GM23338 (cell line): ENCODE data around the gene SPRYD4. TPM values are rescaled to one million over a fixed set of nuclear protein-coding genes. Genes with fewer than 3 reads are reported as not detected.

Experiments used
- ATAC-seq: fragments of 200-7000 bp; cut with Tn5 transposase; 3 replicates; pipeline ENCODE4 v1.9.1; 2020
- DNase-seq: peaks from one replicate; pipeline ENCODE4 v3.0.0-alpha.2; 2015; ENCODE audit warnings: low spot score
- H2AFZ ChIP-seq: fragments of 200-600 bp; sonication (generic); 2 replicates; pipeline ENCODE4 v1.8.0; 2016; ENCODE audit warnings: antibody characterized with exemption, mild to moderate bottlenecking, moderate library complexity
- H3F3A ChIP-seq: fragments of 200-600 bp; sonication (generic); replicated peaks from 2 replicates; pipeline ENCODE4 v1.8.0; 2017; ENCODE audit warnings: antibody characterized with exemption, mixed run types, low read depth
- H3K27ac ChIP-seq: fragments of 200-600 bp; sonication (generic); 2 replicates; pipeline ENCODE4 v1.6.1; 2016; ENCODE audit warnings: low read depth
- H3K27me3 ChIP-seq: fragments of 200-600 bp; sonication (generic); 2 replicates; pipeline ENCODE4 v1.8.0; 2016; ENCODE audit warnings: mild to moderate bottlenecking, mixed run types, moderate library complexity; ENCODE audit not compliant: insufficient read depth
- H3K36me3 ChIP-seq: fragments of 200-600 bp; sonication (generic); 2 replicates; pipeline ENCODE4 v1.8.0; 2016; ENCODE audit warnings: mild to moderate bottlenecking; ENCODE audit not compliant: insufficient read depth
- H3K4me1 ChIP-seq: fragments of 200-600 bp; sonication (generic); 2 replicates; pipeline ENCODE4 v1.8.0; 2016; ENCODE audit warnings: mild to moderate bottlenecking, moderate library complexity; ENCODE audit not compliant: insufficient read depth
- H3K4me2 ChIP-seq: fragments of 200-600 bp; sonication (generic); 2 replicates; pipeline ENCODE4 v1.7.1; 2017; ENCODE audit warnings: mixed run types
- H3K4me3 ChIP-seq: fragments of 200-600 bp; sonication (generic); 2 replicates; pipeline ENCODE4 v1.6.1; 2016; ENCODE audit warnings: mixed run types
- H3K79me2 ChIP-seq: fragments of 200-600 bp; sonication (generic); replicated peaks from 2 replicates; pipeline ENCODE4 v1.8.0; 2017; ENCODE audit warnings: mild to moderate bottlenecking; ENCODE audit not compliant: insufficient read depth
- H3K9me2 ChIP-seq: fragments of 200-600 bp; sonication (generic); 2 replicates; pipeline ENCODE4 v1.8.0; 2017; ENCODE audit not compliant: insufficient read depth
- H4K20me1 ChIP-seq: fragments of 200-600 bp; sonication (generic); replicated peaks from 2 replicates; pipeline ENCODE4 v1.8.0; 2017; ENCODE audit warnings: mild to moderate bottlenecking; ENCODE audit not compliant: insufficient read depth
- H3K27ac Mint-ChIP-seq: 2 replicates; pipeline ENCODE4 v1.8.0; 2020; ENCODE audit warnings: inconsistent platforms, mild to moderate bottlenecking, moderate library complexity, mixed read lengths
- H3K27me3 Mint-ChIP-seq: 3 replicates; pipeline ENCODE4 v1.8.0; 2022; ENCODE audit warnings: low read depth, mild to moderate bottlenecking, moderate library complexity, mixed read lengths, inconsistent platforms; ENCODE audit not compliant: insufficient read depth, poor library complexity
- H3K36me3 Mint-ChIP-seq: 3 replicates; pipeline ENCODE4 v1.8.0; 2021; ENCODE audit warnings: low read depth, mild to moderate bottlenecking, inconsistent platforms, moderate library complexity, mixed read lengths
- H3K4me1 Mint-ChIP-seq: 3 replicates; pipeline ENCODE4 v1.8.0; 2020; ENCODE audit warnings: mild to moderate bottlenecking, inconsistent platforms, mixed read lengths
- H3K4me3 Mint-ChIP-seq: 3 replicates; pipeline ENCODE4 v1.8.0; 2021; ENCODE audit warnings: moderate library complexity, mild to moderate bottlenecking, inconsistent platforms, mixed read lengths
- H3K9me3 Mint-ChIP-seq: 3 replicates; pipeline ENCODE4 v1.8.0; 2020; ENCODE audit warnings: moderate library complexity, mild to moderate bottlenecking, inconsistent platforms, mixed read lengths
- CREB1 ChIP-seq: fragments of 250-450 bp; sonication (Bioruptor Pico); IDR thresholded peaks from 2 replicates; pipeline ENCODE4 v1.5.0; 2020; ENCODE audit warnings: low read depth, mild to moderate bottlenecking, moderate library complexity
- EZH2 ChIP-seq: fragments of 200-600 bp; sonication (generic); IDR thresholded peaks from one replicate; pipeline ENCODE4 v1.8.0; 2017; ENCODE audit warnings: antibody characterized with exemption, mild to moderate bottlenecking, low read depth; ENCODE audit not compliant: unreplicated experiment
- EZH2phosphoT487 ChIP-seq: fragments of 200-600 bp; sonication (generic); IDR thresholded peaks from one replicate; pipeline ENCODE4 v1.8.1; 2018; ENCODE audit warnings: antibody characterized with exemption; ENCODE audit not compliant: unreplicated experiment
- JUNB ChIP-seq: IDR thresholded peaks from one replicate; pipeline ENCODE4 v1.6.1; 2016; ENCODE audit warnings: antibody characterized with exemption; ENCODE audit not compliant: unreplicated experiment
- POLR2AphosphoS5 ChIP-seq: IDR thresholded peaks from 2 replicates; pipeline ENCODE4 v1.6.1; 2016; ENCODE audit warnings: antibody characterized with exemption, low read depth
- ZNF331 ChIP-seq: fragments of 250-450 bp; sonication (Bioruptor Pico); IDR thresholded peaks from 2 replicates; pipeline ENCODE4 v1.5.0; 2020; ENCODE audit warnings: low read depth, mild to moderate bottlenecking, moderate library complexity
- polyA plus RNA-seq: library from polyadenylated mRNA; unstranded; fragments of >200 nt; fragmentation: Nextera tagmentation; extraction: Ambion mirVana; gene quantifications from 2 replicates; pipeline ENCODE4 v1.2.1, GENCODE V29; 2016
- total RNA-seq: library from RNA; depleted of rRNA; stranded (reverse); fragments of >200 nt; shearing (Covaris generic); gene quantifications from 2 replicates; pipeline ENCODE4 v1.2.3, GENCODE V29; 2014
- TF ChIP-seq, protein P1 (sequence below): IDR thresholded peaks from one replicate; pipeline ENCODE4 v1.6.1; 2018; ENCODE audit warnings: antibody characterized with exemption; ENCODE audit not compliant: unreplicated experiment

The SPRYD4 gene
- total and polyA plus RNA-seq, 2 experiments from 2014 or later = 2.1 to 3.1 TPM

DNA sequence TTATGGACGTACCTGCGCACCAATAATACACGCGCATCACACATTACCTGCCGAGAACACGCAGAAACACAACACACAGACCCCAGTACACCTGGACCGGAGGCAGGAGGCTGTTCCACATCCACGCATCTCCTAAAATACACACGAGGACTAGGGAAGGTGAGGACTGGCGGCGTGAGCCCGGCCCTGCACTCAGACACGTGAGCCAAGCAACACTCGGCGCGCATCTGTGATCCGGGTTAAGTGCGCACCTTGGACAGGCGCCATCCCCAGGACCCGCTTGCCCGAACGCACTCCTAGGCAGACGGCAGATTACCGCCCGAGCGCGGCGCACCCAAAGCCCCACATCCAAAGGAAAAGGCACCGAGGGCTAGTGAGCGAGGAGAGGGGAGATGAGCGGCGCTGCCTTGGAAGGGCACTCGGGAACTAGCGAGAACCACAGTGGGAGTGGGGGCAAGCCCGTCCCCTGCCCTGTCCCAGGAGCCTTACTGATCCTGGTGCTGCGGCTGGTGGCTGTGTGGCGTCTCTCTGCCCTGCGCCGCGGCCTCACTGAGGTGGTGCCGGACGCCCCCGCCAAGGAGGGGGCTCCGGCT is 19.2 kb downstream of the SPRYD4 start:
- peaks cover 9% of the 10 kb centered on the region for H3K36me3 Mint-ChIP-seq
- peak overlapping the region; percentile 99 for H2AFZ ChIP-seq
- no peaks in the 10 kb centered on the region for H3F3A ChIP-seq
- H3K79me2 ChIP-seq = peaks cover 5% of the 10 kb centered on the region; the same call in 1 of the 2 replicates
- H3K27me3 ChIP-seq = peaks cover 51% of the 10 kb centered on the region
- peak overlapping the region; percentile 81 for H3K4me3 Mint-ChIP-seq
- H3K27ac Mint-ChIP-seq = no peak overlapping the region
- H3K4me2 ChIP-seq = peak overlapping the region; percentile 92
- peak overlapping the region; percentile 82 for H3K4me3 ChIP-seq
- no peak overlapping the region for H3K27ac ChIP-seq
- TF ChIP-seq, protein P1, sequence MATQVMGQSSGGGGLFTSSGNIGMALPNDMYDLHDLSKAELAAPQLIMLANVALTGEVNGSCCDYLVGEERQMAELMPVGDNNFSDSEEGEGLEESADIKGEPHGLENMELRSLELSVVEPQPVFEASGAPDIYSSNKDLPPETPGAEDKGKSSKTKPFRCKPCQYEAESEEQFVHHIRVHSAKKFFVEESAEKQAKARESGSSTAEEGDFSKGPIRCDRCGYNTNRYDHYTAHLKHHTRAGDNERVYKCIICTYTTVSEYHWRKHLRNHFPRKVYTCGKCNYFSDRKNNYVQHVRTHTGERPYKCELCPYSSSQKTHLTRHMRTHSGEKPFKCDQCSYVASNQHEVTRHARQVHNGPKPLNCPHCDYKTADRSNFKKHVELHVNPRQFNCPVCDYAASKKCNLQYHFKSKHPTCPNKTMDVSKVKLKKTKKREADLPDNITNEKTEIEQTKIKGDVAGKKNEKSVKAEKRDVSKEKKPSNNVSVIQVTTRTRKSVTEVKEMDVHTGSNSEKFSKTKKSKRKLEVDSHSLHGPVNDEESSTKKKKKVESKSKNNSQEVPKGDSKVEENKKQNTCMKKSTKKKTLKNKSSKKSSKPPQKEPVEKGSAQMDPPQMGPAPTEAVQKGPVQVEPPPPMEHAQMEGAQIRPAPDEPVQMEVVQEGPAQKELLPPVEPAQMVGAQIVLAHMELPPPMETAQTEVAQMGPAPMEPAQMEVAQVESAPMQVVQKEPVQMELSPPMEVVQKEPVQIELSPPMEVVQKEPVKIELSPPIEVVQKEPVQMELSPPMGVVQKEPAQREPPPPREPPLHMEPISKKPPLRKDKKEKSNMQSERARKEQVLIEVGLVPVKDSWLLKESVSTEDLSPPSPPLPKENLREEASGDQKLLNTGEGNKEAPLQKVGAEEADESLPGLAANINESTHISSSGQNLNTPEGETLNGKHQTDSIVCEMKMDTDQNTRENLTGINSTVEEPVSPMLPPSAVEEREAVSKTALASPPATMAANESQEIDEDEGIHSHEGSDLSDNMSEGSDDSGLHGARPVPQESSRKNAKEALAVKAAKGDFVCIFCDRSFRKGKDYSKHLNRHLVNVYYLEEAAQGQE = peak; percentile 50
- no peak for TF ChIP-seq ZNF331 (CRISPR knock-in tag)
- peak; percentile 38 for TF ChIP-seq EZH2
- no peak for TF ChIP-seq EZH2phosphoT487
- TF ChIP-seq CREB1 (CRISPR knock-in tag) = peak; percentile 52
- H3K4me1 ChIP-seq = no peaks in the 10 kb centered on the region
- H3K4me1 Mint-ChIP-seq = peaks cover 11% of the 10 kb centered on the region
- peaks cover 8% of the 10 kb centered on the region; the same call in 1 of the 2 replicates for H4K20me1 ChIP-seq
- peaks cover 46% of the 10 kb centered on the region for H3K27me3 Mint-ChIP-seq
- peaks cover 20% of the 10 kb centered on the region for H3K9me3 Mint-ChIP-seq
- DNase-seq = peak; percentile 77
- H3K36me3 ChIP-seq = no peaks in the 10 kb centered on the region
- peak; percentile 82 for ATAC-seq
- H3K9me2 ChIP-seq = peaks cover 5% of the 10 kb centered on the region; the same call in 1 of the 2 replicates

DNA sequence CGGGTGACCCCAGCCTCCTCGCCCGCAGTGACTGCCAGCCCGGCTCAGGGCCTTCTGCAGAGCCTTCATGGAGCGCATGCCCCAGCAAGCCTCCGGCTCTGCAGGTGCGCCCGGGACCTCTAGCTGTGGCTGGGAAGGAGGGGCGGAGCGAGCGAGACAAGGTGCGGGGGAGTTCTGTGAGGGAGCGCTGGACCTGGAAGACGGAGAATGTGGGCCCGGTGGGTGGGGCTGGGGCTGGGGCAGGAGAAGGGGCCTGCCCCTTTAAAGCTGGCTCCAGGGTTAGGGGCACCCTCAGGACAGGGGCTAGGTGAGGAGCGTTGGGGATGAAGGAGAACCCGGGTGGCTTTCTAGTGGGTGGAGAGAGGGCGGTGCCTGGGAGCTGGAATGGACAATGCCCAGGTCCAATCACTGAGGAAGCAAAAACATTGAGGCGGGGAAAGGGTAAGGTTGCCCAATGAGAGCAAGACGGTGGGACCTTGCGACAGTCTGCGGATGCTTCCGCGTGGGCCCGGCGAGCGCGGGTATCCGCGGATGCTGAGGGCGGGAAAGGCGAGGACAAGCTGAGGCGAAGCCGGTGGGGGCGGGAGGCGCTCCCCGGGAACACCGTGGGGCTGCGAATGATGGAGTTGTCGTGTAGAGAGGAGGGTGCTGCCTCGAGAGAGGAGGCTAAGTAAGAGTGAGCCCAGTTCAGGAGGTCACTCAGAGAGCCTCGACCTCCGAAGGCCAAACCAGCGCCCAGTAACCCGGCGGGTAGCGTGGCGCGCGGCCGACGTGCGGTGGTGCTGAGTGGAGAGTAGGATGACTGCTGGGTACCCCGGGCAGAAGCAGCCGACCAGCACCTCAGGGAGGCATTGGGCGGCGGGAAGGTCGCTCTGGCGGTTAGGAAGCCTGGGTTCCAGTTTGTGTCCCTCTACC is 19.9 kb downstream of the SPRYD4 start, which contains the start of gene GLS2:
GLS2 (minus strand) TSS at position 121 of the 915 bp plus-strand sequence; CDS start at position 78, 43 bp downstream.
- Histone ChIP-seq H3K27me3 (peaks cover 51% of the 10 kb centered on the region), H3K4me2 (peak within 1 kb of the TSS; percentile 92), H3K4me3 (peak within 1 kb of the TSS; percentile 82), H3F3A (no peaks in the 10 kb centered on the region), H3K36me3 (no peaks in the 10 kb centered on the region), H3K27ac (no peak within 1 kb of the TSS), H3K9me2 (peaks cover 5% of the 10 kb centered on the region; the same call in 1 of the 2 replicates), H3K4me1 (no peaks in the 10 kb centered on the region), H3K79me2 (peaks cover 5% of the 10 kb centered on the region; the same call in 1 of the 2 replicates), H4K20me1 (no peaks in the 10 kb centered on the region; the same call in 1 of the 2 replicates), H2AFZ (peak within 1 kb of the TSS; percentile 99)
- Mint-ChIP-seq H3K27me3 (peaks cover 46% of the 10 kb centered on the region), H3K4me1 (peaks cover 11% of the 10 kb centered on the region), H3K27ac (no peak within 1 kb of the TSS), H3K36me3 (peaks cover 12% of the 10 kb centered on the region), H3K4me3 (peak within 1 kb of the TSS; percentile 81), H3K9me3 (peaks cover 24% of the 10 kb centered on the region)
- DNase-seq = peak; percentile 92
- ATAC-seq = peak; percentile 89
- peak; percentile 59 for TF ChIP-seq POLR2AphosphoS5
- no peak for TF ChIP-seq JUNB
